Measurements from ENCODE around the gene PJVK.
"Not testable (repeated sequence)": the region's sequence is repeated elsewhere in the genome, so short reads cannot be mapped to it uniquely, and the experiment has no call there.

PJVK gene

GRCh38 chr2:178441426-178441825 is 9.8 kb upstream of the PJVK start:
- no peak for DNase-seq

GRCh38 chr2:178448968-178449661 is 2.1 kb upstream of the PJVK start:
- no peak for DNase-seq

DNA sequence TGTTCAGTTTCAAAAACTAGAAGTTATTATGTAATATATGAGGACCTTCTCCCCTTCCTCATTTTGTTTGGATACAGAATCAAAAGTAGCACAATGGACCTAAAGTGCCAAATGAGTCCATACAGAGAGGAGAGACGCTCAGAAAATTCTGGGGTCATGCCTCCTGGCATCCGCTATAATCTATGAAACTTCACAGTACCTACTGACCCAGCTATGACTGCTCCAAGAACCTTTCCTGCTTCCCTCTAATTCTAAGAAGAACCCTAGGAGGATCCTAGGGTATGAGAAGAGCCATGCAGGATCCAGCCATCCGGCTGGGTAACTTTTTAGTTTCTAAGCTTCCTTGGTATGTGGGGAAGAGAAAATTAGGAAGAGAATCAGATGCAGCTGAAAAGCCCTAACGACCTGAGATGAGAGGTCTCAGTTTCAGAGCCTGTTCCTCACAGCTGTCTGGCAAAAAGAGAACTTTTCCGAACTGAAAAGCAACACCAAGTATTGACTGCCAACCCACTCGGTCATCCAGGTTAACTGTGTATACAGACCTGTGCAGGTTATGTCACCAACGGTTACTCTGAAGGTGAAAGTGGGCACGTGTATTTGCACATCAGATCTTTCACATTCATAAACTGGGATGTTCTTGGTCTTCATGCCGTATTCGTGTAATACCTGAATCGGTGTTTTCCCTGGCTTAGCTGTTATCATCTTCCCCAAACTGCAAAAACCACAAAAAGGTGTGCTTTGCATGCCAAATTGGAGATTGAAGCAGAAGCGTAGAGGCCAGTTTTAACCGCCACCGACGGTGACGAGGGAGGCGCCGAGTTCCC is 1.3 kb upstream of the PJVK start:
- DNase-seq: no peak

DNA sequence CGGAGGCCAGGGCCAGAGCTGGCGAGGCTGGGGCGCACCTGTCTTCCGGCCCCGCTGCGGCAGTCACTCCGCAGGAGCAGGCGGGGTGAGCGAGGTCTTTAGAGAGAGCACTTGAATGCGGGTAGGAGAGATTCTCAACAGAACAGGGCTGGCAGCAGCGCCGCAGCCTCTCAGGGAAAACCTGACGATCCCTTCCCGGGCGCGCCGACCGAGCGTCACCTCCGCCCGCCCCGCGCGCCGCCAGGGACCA is 729 bp upstream of the PJVK start:
- DNase-seq: no peak

GRCh38 chr2:178452334-178452733 is 1.2 kb downstream of the PJVK start:
- DNase-seq: no peak

- DNase-seq: no peak
Observed at GRCh38 chr2:178452870-178453269, 1.7 kb downstream of the PJVK start.

- DNase-seq: no peak
Observed at GRCh38 chr2:178455947-178456346, 4.8 kb downstream of the PJVK start.

- no peak for DNase-seq
Observed at GRCh38 chr2:178457390-178457886, 6.3 kb downstream of the PJVK start.

- DNase-seq: no peak
Observed at GRCh38 chr2:178469219-178469849, 18.2 kb downstream of the PJVK start.

GRCh38 chr2:178471313-178471712 is 20.1 kb downstream of the PJVK start:
- DNase-seq: not testable (repeated sequence)

- no peak for DNase-seq
Observed at GRCh38 chr2:178473373-178473772, 22.2 kb downstream of the PJVK start.

GRCh38 chr2:178473931-178474330 is 22.8 kb downstream of the PJVK start:
- DNase-seq: no peak

DNA sequence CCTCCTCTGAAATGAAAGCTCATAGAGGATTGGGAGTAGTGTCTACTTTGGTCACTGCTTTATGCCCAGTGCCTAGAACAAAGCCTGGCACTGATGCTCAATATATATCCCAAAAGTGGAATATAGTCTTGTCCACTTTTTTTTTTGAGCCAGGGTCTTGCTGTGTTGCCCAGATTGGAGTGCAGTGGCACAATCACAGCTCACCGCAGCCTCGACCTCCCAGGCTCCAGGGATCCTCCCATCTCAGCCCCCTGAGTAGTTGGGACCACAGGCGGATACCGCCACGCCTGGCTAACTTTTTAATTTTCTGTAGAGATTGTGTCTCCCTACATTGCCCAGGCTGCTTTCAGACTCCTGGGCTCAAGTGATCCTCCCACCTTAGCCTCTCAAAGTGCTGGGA is 23.4 kb downstream of the PJVK start:
- no peak for DNase-seq

GRCh38 chr2:178476477-178476876 is 25.3 kb downstream of the PJVK start:
- no peak for DNase-seq

GRCh38 chr2:178477443-178478129 is 26.4 kb downstream of the PJVK start:
- peak; percentile 12 for DNase-seq

- no peak for DNase-seq
Observed at GRCh38 chr2:178478130-178478438, 26.9 kb downstream of the PJVK start.

GRCh38 chr2:178478439-178479274 is 27.5 kb downstream of the PJVK start, which contains the start of gene FKBP7:
FKBP7 (minus strand) TSS chr2:178478600; CDS start chr2:178478499, 101 bp downstream.
- DNase-seq: peak; percentile 36

GRCh38 chr2:178479275-178479616 is 28.1 kb downstream of the PJVK start:
- DNase-seq: no peak

- DNase-seq: no peak
Observed at GRCh38 chr2:178479758-178480226, 28.6 kb downstream of the PJVK start.

DNA sequence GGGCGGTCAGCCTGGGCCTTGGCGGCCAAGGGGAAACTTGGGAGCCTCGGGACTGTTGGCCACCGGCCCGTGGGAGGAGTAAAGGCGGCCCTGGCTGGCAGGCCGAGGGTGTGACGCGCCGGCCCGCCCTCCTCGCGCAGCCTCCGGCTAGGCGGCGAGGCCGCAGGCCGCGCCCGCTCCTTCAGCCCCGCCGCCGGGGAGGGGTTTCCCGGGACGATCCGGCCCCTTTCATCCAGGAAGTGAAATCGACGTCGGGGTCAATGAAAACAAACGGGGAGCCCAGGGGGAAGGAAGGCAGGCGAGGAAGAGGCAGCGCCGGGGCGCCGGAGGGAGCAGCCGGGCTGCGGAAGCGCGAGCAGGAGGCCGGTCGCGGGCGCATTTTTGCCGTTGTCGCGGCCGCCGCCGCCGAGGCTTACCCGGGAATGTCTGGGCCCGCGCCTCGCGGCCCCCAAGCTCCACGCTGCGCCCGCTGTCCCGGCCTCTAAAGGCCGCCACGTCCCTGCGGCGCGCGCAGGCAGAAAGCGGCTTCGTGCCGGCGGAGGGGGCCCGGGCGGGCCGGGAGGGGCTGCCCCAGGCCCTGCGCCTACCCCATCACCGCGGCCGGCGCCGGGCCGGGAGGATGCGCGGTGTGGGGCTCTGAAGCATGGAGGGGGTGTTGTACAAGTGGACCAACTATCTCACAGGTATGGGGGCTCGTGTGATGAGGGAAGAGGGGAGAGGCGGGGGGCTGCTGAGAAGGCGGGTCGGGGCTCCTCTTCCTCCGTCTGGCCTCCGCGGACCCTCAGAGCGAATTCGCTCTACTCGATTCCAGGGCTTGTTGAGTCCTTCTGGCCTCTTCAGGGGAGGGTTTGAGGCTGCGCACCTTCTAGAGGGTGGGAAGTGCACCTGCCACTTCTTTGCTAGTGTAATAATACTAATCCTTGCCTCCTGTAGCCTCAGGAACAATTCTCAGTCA is 29.3 kb downstream of the PJVK start, which contains the start of gene PLEKHA3:
Gene PLEKHA3 (plus strand): TSS at position 231 of the 955 bp plus-strand sequence. CDS start 413 bp downstream, at position 644.
- DNase-seq: peak; percentile 42

GRCh38 chr2:178482437-178482836 is 31.3 kb downstream of the PJVK start:
- DNase-seq: no peak

All from NCI-H524 treated with DMSO at 0.1 percent for 48 hours (cell line).